GM21529 (cell line): ENCODE data around the gene PHF2.

Experiments used
- ATAC-seq: cut with Tn5 transposase; IDR thresholded peaks from one replicate; pipeline ENCODE4 v1.9.1; 2021; ENCODE audit not compliant: unreplicated experiment

The PHF2 gene

GRCh38 chr9:93567271-93567959 is 9.0 kb upstream of the PHF2 start:
- ATAC-seq, result no peak

- ATAC-seq, result no peak
Measured at GRCh38 chr9:93568169-93568568, 8.2 kb upstream of the PHF2 start.

DNA sequence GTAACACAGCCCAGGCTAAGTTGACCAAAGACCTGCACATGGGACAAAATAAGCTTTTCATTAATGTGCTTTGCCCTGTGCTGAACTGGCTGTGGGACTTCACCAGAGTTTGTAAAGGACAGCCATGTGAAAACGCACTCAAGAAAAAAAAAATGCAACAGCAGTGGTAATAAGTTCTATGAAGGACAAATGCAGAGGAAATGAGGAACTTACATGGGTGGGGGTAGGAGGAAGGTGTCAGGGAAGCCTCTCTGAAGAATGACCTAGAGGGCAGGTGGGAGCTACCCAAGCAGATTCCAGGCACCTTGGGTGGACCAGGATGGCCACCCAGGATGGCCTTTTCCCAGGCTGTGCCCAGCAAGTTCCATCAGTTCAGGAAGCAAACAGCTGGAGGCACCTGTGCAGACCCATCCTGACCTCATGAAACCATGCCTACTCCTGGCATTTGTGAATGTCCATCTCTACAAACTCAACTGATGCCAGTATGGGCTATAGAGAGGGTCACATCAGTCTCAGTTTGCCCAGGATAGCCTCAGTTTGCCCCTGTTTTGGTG is 6.7 kb upstream of the PHF2 start:
- no peak for ATAC-seq

- no peak for ATAC-seq
Measured at GRCh38 chr9:93572221-93572620, 4.2 kb upstream of the PHF2 start.

DNA sequence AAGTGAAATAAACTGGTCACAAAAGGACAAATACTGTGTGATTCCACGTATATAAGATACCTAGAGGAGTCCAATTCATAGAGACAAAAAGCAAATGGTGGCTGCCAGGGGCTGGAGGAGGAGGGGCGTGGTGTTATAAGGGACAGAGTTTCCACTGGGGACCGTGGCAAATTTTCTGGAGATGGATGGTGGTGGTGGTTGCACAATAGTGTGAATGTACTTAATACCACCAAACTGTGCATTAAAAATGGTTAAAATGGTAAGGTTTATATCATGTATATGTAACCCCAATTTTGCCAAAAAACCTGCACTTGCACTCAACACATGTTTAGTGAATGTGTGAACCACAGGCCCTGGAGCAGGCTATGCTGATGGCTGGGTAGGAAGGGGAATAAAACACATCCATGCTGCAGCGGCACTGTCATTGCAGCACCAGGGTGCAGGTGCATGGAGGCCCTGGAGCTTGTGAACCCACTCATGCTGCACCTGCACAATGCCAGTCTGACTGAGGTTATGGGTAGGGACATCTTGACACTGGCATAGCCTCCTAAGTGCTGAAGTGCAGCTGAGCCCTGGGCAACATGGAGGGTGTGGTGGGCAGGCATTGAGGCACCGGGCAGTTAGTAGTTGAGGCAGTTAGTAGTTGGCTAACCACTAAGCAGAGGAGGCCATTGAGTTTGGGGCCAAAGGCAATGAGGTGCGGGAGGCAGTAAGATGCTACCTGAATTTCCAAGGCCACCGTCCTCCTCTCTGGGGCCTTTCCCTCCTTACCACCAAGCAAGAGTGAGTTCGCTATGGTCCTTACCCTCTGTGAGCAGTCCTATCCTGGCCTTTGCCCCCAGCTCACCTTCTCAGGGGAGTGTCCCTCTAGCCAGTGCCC is 3.5 kb upstream of the PHF2 start:
- no peak for ATAC-seq

DNA sequence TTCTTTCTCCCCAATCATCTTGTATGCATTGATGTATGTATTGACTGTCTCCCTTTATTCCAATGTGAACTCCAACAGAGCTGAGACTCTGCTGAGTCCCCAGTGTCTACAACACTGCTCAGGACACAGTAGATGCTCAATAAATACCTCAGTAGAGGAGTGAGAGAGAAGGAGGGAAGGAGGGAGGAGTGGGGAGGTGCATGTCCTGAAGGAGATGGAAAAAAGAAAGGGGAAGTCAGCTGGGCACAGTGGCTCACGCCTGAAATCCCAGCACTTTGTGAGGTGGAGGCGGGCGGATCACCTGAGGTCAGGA is 2.9 kb upstream of the PHF2 start:
- no peak for ATAC-seq

DNA sequence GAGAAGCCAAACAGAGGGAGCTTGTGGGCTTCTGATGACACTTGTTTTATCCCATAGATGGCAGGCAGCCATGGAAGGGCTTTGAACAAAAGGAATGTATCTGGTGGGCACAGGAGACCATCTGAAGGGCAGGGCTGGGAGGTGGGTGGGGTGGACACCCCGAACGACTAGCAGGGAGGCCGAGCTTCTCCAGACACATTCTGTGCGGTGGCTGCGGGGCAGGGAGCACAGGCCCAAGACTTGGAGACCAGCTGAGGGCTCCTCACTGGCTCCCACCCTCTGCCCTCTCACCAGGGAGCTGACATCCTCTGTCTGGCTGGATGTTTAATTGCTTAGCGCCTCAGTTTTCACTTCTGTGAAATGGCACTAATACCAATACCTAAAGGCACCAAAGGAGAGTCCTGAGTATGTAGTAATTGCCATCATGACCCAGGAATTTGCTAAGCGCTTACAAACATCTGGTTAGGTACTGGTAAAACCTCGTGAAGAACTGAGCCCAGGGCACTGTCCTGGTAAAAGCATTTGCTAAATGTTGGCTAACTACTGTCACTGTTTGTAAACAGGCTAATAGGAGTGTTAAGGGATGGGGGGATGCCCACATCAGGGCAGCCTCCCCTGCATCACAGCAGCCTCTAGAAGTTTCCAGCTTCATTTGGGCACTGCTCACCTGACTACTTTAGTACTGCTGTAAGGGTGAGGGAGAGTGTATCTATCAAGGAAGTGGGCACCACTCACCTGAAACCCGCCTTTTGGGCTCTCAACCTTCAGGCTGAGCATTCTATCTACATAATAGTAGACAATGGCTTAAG is 2.1 kb upstream of the PHF2 start:
- no peak for ATAC-seq

- ATAC-seq, result no peak
Measured at GRCh38 chr9:93574900-93575795, 1.2 kb upstream of the PHF2 start.

DNA sequence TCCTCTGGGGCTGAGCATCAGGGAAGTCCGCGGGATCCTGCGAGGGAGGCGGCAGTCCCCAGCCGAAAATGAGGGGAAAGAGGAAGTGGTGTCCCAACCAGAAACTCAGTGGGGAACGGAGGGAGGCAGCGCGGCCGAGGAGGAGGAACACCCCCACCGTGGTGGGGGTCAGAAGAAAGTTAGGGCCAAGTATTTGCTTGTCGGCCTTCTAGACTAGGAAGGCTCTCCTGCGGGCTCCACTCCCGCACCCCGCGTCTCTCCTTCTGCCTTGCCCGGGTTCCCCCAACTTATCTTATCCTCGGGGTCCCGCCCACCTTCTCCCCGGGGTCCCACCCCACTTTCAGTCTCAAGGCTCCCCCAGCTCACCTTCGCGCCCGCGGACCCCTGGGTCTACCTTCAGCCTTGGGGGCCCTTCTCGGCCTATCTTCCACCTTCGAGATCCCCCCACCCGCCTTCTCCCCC is 557 bp upstream of the PHF2 start:
- ATAC-seq, result peak; percentile 35

DNA sequence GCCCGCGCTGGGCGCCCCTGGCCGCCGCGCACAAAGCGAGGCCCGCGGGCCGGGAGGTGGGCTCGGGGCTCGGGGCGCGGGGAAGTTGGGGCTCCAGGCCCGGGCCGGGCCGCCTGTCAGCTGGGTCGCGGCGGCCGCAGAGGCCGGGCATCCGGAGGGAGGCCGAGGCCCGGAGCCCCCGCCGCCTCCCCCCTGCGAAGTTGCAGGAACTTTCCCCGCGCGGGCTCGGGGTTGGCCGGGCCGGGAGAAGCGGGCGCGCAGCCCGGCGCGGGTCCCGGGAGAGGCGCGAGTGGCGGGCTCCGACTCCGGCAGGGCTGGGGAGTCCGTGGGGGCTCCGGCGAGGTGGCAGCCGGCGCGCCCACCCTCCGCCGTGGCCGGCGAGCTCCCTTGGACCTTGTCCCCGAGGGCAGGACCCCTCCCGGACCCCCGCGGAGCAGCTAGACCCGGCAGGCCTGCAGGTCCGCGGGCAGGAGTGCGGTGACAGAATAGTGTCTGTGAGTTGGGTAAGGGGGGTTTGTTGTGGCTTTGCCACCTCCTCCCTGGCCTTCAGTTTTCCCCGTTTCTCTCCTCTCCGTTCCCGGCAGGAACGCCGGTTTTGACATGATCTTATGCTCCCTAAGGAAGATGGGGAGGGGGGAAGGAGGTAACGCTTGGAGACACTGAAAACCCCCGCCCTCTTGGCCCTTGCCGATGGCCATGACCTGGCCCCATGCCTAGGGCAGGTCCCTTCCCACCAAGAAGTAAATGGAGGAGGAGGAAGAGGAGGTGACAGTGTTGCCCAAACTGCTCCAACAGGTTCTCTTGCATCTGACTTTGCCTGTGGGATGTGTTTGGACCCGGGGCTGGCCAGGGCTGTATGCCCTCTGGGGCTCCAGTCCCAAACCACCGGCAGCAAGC is 942 bp downstream of the PHF2 start:
- ATAC-seq, result peak; percentile 24

DNA sequence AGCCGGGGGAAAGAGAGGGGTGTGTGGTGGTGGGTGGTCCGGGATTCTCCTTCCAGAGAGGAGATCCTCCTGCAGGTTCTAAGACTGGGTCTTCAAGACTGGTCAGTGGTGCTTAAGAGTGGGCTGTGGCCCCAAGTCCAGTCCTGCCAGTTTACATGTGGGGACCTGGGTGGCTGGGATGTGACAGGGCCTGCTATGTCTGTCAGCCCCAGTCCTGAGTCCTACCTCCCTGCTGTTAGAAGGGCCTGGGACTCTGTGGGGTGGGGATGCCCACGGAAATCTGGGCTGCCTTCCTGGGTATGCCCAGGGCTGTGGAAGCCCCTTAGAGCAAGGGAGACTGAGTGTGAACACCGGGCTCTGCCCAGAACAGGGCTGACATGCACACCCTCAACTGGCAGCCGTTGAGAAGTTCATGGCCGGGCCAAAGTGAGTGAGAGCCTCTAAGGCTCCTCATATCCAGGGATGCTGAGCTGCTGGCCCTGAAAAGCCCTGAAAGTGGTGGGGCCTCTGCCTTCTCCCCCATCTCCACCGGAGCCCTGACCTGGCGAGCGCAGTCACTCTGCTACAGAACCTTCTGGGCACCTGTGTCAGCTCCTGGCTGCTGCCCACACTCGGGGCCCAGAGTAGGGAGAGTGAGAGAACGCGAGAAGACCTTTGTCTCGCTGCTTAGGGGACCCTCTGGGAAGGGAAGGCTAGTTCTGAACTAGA is 1.7 kb downstream of the PHF2 start:
- ATAC-seq, result no peak

DNA sequence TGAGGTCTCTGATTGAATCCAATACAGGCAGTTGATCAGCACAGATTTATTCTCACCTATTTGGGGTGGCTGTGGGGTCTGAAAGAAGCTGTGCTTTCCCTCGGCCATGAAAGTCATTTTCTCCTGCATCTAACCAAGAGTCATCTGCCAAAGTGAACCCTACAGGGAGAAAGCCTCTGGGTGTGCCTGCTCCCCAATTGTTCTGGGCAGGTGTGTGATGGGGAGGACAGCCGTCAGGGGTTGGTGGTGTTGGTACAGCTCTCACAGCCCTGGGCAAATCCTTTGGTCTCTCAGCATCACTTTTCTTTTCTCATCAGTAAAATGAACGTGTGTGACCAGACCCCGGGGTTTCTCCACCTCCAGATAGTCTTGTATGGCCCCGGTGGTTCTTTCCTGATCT is 2.5 kb downstream of the PHF2 start:
- ATAC-seq, result no peak

GRCh38 chr9:93579711-93580516 is 3.5 kb downstream of the PHF2 start:
- no peak for ATAC-seq

- no peak for ATAC-seq
Measured at GRCh38 chr9:93580654-93581380, 4.4 kb downstream of the PHF2 start.

GRCh38 chr9:93582115-93582514 is 5.7 kb downstream of the PHF2 start:
- no peak for ATAC-seq

- no peak for ATAC-seq
Measured at GRCh38 chr9:93582550-93582949, 6.2 kb downstream of the PHF2 start.

- no peak for ATAC-seq
Measured at GRCh38 chr9:93585259-93585658, 8.9 kb downstream of the PHF2 start.
